ENCODE data around the gene HTRA3. TPM values are rescaled to one million over a fixed set of nuclear protein-coding genes. Genes with fewer than 3 reads are reported as not detected.

The HTRA3 gene
- total and polyA plus RNA-seq, 4 donors: 0.36 to 1.2 (median 1.1) TPM

GRCh38 chr4:8274066-8274652 is 4.6 kb downstream of the HTRA3 start:
- Histone ChIP-seq H3K27ac (ENCODE audit: low read depth in 1 of 2, low read length in 2 of 2) (no peak overlapping the region), H3K9ac (ENCODE audit: low read depth in 1 of 2, low read length in 2 of 2) (no peak overlapping the region), H3K36me3 (ENCODE audit: control insufficient read depth in 4 of 4, insufficient read depth in 3 of 4, low read depth in 1 of 4, low read length in 3 of 4) (no peaks in the 10 kb centered on the region), H3K27me3 (ENCODE audit: control insufficient read depth in 4 of 4, insufficient read depth in 4 of 4, low read length in 3 of 4) (peaks cover 0 to 9% (median 2%) of the 10 kb centered on the region in 4 donors), H3K4me3 (ENCODE audit: low read depth in 1 of 3, low read length in 3 of 3) (no peak overlapping the region), H3K9me3 (ENCODE audit: control insufficient read depth in 4 of 4, low read length in 3 of 4) (no peaks in the 10 kb centered on the region), H3K4me1 (ENCODE audit: control insufficient read depth in 4 of 4, insufficient read depth in 4 of 4, low read length in 3 of 4) (peaks cover 0 to 15% (median 0%) of the 10 kb centered on the region in 4 donors)
- 92% methylated on average over 21 of the region's 21 CpGs for WGBS
- TF ChIP-seq GABPA (IDR thresholded peaks at IDR 0.05 in 1 of 2, conservative IDR thresholded peaks at IDR 0.05 in 1 of 2): no peak
- no peak for TF ChIP-seq FOXA2 (IDR thresholded peaks at IDR 0.05)
- no peak for TF ChIP-seq SP1 (IDR thresholded peaks at IDR 0.05)
- TF ChIP-seq EGR1 (IDR thresholded peaks at IDR 0.05; ENCODE audit: low read depth in 2 of 2): no peak
- TF ChIP-seq HNF4G (IDR thresholded peaks at IDR 0.05): no peak
- TF ChIP-seq RAD21 (IDR thresholded peaks at IDR 0.05): no peak
- no peak for TF ChIP-seq JUND (IDR thresholded peaks at IDR 0.05)
- TF ChIP-seq HNF4A (conservative IDR thresholded peaks at IDR 0.05): no peak
- no peak for TF ChIP-seq ZBTB33 (IDR thresholded peaks at IDR 0.05)
- TF ChIP-seq ATF3 (IDR thresholded peaks at IDR 0.05): no peak
- TF ChIP-seq TAF1 (conservative IDR thresholded peaks at IDR 0.05): no peak
- no peak for TF ChIP-seq REST (IDR thresholded peaks at IDR 0.05)
- no peak for TF ChIP-seq YY1 (IDR thresholded peaks at IDR 0.05)
- no peak for TF ChIP-seq RXRA (IDR thresholded peaks at IDR 0.05)
- no peak for TF ChIP-seq MAX (IDR thresholded peaks at IDR 0.05)
- no peak for TF ChIP-seq NR2F2 (IDR thresholded peaks at IDR 0.05)
- TF ChIP-seq FOXA1 (IDR thresholded peaks at IDR 0.05): no peak
- DNase-seq (ENCODE audit: low spot score): no peak

GRCh38 chr4:8274765-8275547 is 5.4 kb downstream of the HTRA3 start:
- TF ChIP-seq NR2F2 (IDR thresholded peaks at IDR 0.05) (peak; percentile 25), RAD21 (IDR thresholded peaks at IDR 0.05) (peak in 1 of 2 donors; percentile 51), SP1 (IDR thresholded peaks at IDR 0.05) (no peak)
- no peak for DNase-seq (ENCODE audit: low spot score)
- 63% methylated on average over 19 of the region's 19 CpGs for WGBS
- Histone ChIP-seq H3K36me3 (ENCODE audit: control insufficient read depth in 4 of 4, insufficient read depth in 3 of 4, low read depth in 1 of 4, low read length in 3 of 4) (no peaks in the 10 kb centered on the region), H3K27ac (ENCODE audit: low read depth in 1 of 2, low read length in 2 of 2) (no peak overlapping the region), H3K27me3 (ENCODE audit: control insufficient read depth in 4 of 4, insufficient read depth in 4 of 4, low read length in 3 of 4) (peaks cover 0 to 7% (median 2%) of the 10 kb centered on the region in 4 donors), H3K4me3 (ENCODE audit: low read depth in 1 of 3, low read length in 3 of 3) (no peak overlapping the region), H3K9ac (ENCODE audit: low read depth in 1 of 2, low read length in 2 of 2) (no peak overlapping the region), H3K9me3 (ENCODE audit: control insufficient read depth in 4 of 4, low read length in 3 of 4) (no peaks in the 10 kb centered on the region), H3K4me1 (ENCODE audit: control insufficient read depth in 4 of 4, insufficient read depth in 4 of 4, low read length in 3 of 4) (peaks cover 0 to 13% (median 0%) of the 10 kb centered on the region in 4 donors)

Measured in liver (tissue), 9 donors.